Keratinocyte (primary cell): Measurements from ENCODE around the gene CDCA5. TPM values are rescaled to one million over a fixed set of nuclear protein-coding genes. Genes with fewer than 3 reads are reported as not detected.

Experiments used
- DNase-seq: peaks from one replicate; pipeline ENCODE4 v3.0.0-alpha.2; 2011; ENCODE audit warnings: low read depth, missing footprints, low spot score
- FAIRE-seq: peaks from 2 replicates; lab custom pipeline; 2011; peaks lifted over from hg19 to GRCh38; lab: Jason Lieb, UNC
- H2AFZ ChIP-seq: 2 replicates; pipeline ENCODE4 v1.6.0; 2012; ENCODE audit warnings: low read length, control low read depth, inconsistent platforms; ENCODE audit not compliant: control insufficient read depth
- H3K27ac ChIP-seq: 2 replicates; pipeline ENCODE4 v1.5.1; 2011; ENCODE audit warnings: low read length; ENCODE audit not compliant: control insufficient read depth, insufficient read depth
- H3K27me3 ChIP-seq: 3 replicates; pipeline ENCODE4 v1.6.0; 2011; ENCODE audit warnings: low read length; ENCODE audit not compliant: control insufficient read depth, insufficient read depth; ENCODE audit errors: extremely low read depth
- H3K36me3 ChIP-seq, 2 experiments: 2 replicates in 1 of 2; 3 replicates in 1 of 2; pipeline ENCODE4 v1.5.1; 2011; ENCODE audit warnings: low read length in 2 of 2, mild to moderate bottlenecking in 1 of 2; ENCODE audit not compliant: control insufficient read depth in 2 of 2, insufficient read depth in 2 of 2; ENCODE audit errors: extremely low read depth in 1 of 2
- H3K4me1 ChIP-seq: 3 replicates; pipeline ENCODE4 v1.5.1; 2011; ENCODE audit warnings: low read length; ENCODE audit not compliant: control insufficient read depth, insufficient read depth; ENCODE audit errors: extremely low read depth
- H3K4me2 ChIP-seq: 3 replicates; pipeline ENCODE4 v1.6.0; 2011; ENCODE audit warnings: low read depth, low read length; ENCODE audit not compliant: control insufficient read depth, insufficient read depth; ENCODE audit errors: extremely low read depth
- H3K4me3 ChIP-seq, 3 experiments: fragments of 200-600 bp in 1 of 3; sonication (generic) in 1 of 3; 2 replicates in 2 of 3; 3 replicates in 1 of 3; pipeline ENCODE4 v1.5.1; 2011 to 2016; ENCODE audit warnings: low read length in 3 of 3, mild to moderate bottlenecking in 3 of 3, control low read depth in 2 of 3, inconsistent platforms in 1 of 3, low read depth in 1 of 3, mixed read lengths in 1 of 3, mixed run types in 1 of 3, moderate library complexity in 1 of 3; ENCODE audit not compliant: control insufficient read depth in 2 of 3, insufficient read depth in 2 of 3; ENCODE audit errors: extremely low read depth in 1 of 3
- H3K79me2 ChIP-seq: 2 replicates; pipeline ENCODE4 v1.6.0; 2012; ENCODE audit warnings: low read length; ENCODE audit not compliant: control insufficient read depth, insufficient read depth
- H3K9ac ChIP-seq: 3 replicates; pipeline ENCODE4 v1.6.0; 2011; ENCODE audit warnings: low read length; ENCODE audit not compliant: control insufficient read depth, insufficient read depth; ENCODE audit errors: extremely low read depth
- H3K9me1 ChIP-seq: 3 replicates; pipeline ENCODE4 v1.6.0; 2011; ENCODE audit warnings: low read length; ENCODE audit not compliant: control insufficient read depth, insufficient read depth; ENCODE audit errors: extremely low read depth
- H3K9me3 ChIP-seq: 2 replicates; pipeline ENCODE4 v1.5.1; 2012; ENCODE audit warnings: low read depth, low read length; ENCODE audit not compliant: control insufficient read depth
- H4K20me1 ChIP-seq: 3 replicates; pipeline ENCODE4 v1.6.0; 2011; ENCODE audit warnings: low read length; ENCODE audit not compliant: control insufficient read depth, insufficient read depth; ENCODE audit errors: extremely low read depth
- EZH2 ChIP-seq: IDR thresholded peaks from one replicate; pipeline ENCODE4 v1.6.1; 2012; ENCODE audit warnings: inconsistent platforms, mild to moderate bottlenecking, low read length, moderate library complexity
- dilution Hi-C: fragments of 300-500 bp; cut with MboI; formaldehyde crosslinking; loops from one replicate; pipeline ENCODE4 v1.7.0; 2020; ENCODE audit warnings: low sequenced_read_pairs; ENCODE audit not compliant: extremely low pct_ligation_motif_present
- polyA plus RNA-seq, 5 experiments: library from polyadenylated mRNA; depleted of rRNA in 3 of 5; stranded (reverse) in 3 of 5; stranded (forward) in 1 of 5; unstranded in 1 of 5; fragments of >200 nt; gene quantifications; 1 replicate in 1 of 5; 2 replicates in 3 of 5; 3 replicates in 1 of 5; pipeline versions ENCODE4 v1.2.1 to v1.2.3, GENCODE V29; 2011 to 2012; ENCODE audit warnings: missing spikeins in 2 of 5, low read depth in 1 of 5, low replicate concordance in 1 of 5
- TF ChIP-seq, protein P1 (sequence below), 3 experiments: IDR thresholded peaks in 1 of 3; conservative IDR thresholded peaks in 1 of 3; optimal IDR thresholded peaks in 1 of 3; 2 replicates in 2 of 3; 3 replicates in 1 of 3; pipeline versions ENCODE3 to v1.5.1; 2011; ENCODE audit warnings: low read length in 3 of 3, mild to moderate bottlenecking in 3 of 3, moderate library complexity in 2 of 3, control low read depth in 1 of 3, inconsistent platforms in 1 of 3; ENCODE audit not compliant: insufficient read depth in 2 of 3; ENCODE audit errors: extremely low read depth in 1 of 3

Gene CDCA5
- polyA plus RNA-seq, 1 donor (not counting 4 experiments of a cell fraction or from before 2014, with no cell fraction given): 8.0 TPM

DNA sequence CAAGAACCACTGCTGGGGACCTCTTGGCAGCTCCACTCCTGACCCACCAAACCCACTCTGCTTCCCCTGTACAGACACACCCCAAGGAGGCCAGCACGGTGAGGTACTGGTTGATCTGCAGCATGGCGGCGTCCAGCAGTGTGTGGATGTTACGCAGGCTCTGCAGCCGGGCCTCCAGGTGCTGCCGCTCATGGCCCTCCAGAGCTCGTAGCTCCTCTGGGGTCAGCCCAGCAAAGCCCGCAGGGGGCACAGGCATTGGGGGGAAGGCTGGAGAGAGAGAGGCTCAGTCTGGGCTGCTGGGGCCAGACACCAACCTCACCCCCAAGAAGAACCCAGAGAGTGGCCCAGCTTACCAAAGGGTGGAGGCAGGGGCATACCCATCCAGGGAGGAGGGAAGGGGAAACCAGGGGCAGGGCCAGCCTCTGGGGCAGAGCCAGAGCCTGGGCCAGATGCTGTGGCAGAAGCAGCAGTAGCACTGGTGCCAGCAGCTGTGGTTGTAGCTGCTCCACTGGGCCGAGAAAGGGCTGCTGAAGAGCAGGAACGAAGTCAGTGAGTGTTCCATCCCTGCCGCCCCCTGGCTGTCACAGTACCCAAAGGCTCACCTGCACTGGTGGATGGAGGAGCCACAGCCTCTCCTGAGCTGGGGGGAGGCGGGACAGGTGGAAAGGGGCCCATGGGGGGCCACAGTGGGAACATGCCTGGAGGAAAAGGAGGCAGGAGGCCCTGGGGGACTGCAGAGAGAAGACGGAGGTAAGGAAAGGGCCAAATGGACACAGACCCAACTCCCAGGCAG is 46.0 kb upstream of the CDCA5 start:
- DNase-seq: no peak
- H3K4me3 ChIP-seq: no peak overlapping the region
- H4K20me1 ChIP-seq: peaks cover 8% of the 10 kb centered on the region

GRCh38 chr11:65128182-65129145 is 44.6 kb upstream of the CDCA5 start:
- H3K27ac ChIP-seq: no peak overlapping the region
- peaks cover 8% of the 10 kb centered on the region for H4K20me1 ChIP-seq
- TF ChIP-seq, protein P1, sequence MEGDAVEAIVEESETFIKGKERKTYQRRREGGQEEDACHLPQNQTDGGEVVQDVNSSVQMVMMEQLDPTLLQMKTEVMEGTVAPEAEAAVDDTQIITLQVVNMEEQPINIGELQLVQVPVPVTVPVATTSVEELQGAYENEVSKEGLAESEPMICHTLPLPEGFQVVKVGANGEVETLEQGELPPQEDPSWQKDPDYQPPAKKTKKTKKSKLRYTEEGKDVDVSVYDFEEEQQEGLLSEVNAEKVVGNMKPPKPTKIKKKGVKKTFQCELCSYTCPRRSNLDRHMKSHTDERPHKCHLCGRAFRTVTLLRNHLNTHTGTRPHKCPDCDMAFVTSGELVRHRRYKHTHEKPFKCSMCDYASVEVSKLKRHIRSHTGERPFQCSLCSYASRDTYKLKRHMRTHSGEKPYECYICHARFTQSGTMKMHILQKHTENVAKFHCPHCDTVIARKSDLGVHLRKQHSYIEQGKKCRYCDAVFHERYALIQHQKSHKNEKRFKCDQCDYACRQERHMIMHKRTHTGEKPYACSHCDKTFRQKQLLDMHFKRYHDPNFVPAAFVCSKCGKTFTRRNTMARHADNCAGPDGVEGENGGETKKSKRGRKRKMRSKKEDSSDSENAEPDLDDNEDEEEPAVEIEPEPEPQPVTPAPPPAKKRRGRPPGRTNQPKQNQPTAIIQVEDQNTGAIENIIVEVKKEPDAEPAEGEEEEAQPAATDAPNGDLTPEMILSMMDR (optimal IDR thresholded peaks at IDR 0.05 in 1 of 3, IDR thresholded peaks at IDR 0.05 in 1 of 3, conservative IDR thresholded peaks at IDR 0.05 in 1 of 3; ENCODE audit: extremely low read depth in 1 of 3, insufficient read depth in 2 of 3, low read length in 3 of 3): no peak
- no peak for TF ChIP-seq EZH2
- H2AFZ ChIP-seq: no peak overlapping the region
- no peak for DNase-seq
- no peak for FAIRE-seq
- peaks cover 11% of the 10 kb centered on the region for H3K4me1 ChIP-seq
- dilution Hi-C loops: no loop called here
- H3K36me3 ChIP-seq: peaks cover 47 to 52% of the 10 kb centered on the region in 2 experiments
- H3K27me3 ChIP-seq: no peaks in the 10 kb centered on the region
- H3K79me2 ChIP-seq: peaks cover 37% of the 10 kb centered on the region
- H3K9me1 ChIP-seq: no peaks in the 10 kb centered on the region
- no peak overlapping the region for H3K9ac ChIP-seq
- H3K4me3 ChIP-seq: no peak overlapping the region
- no peaks in the 10 kb centered on the region for H3K9me3 ChIP-seq
- H3K4me2 ChIP-seq: no peak overlapping the region

More for the DNA sequence above, 46.0 kb upstream of the CDCA5 start:
- no peak overlapping the region for H3K27ac ChIP-seq
- dilution Hi-C loops: no loop called here
- no peaks in the 10 kb centered on the region for H3K9me1 ChIP-seq
- H3K36me3 ChIP-seq: peaks cover 47 to 52% of the 10 kb centered on the region in 2 experiments
- peaks cover 36% of the 10 kb centered on the region for H3K79me2 ChIP-seq
- no peak overlapping the region for H3K4me2 ChIP-seq
- FAIRE-seq: no peak
- TF ChIP-seq, protein P1 (optimal IDR thresholded peaks at IDR 0.05 in 1 of 3, IDR thresholded peaks at IDR 0.05 in 1 of 3, conservative IDR thresholded peaks at IDR 0.05 in 1 of 3; ENCODE audit: extremely low read depth in 1 of 3, insufficient read depth in 2 of 3, low read length in 3 of 3): no peak
- no peak for TF ChIP-seq EZH2
- no peak overlapping the region for H2AFZ ChIP-seq
- peaks cover 13% of the 10 kb centered on the region for H3K4me1 ChIP-seq
- no peaks in the 10 kb centered on the region for H3K27me3 ChIP-seq
- no peak overlapping the region for H3K9ac ChIP-seq
- no peaks in the 10 kb centered on the region for H3K9me3 ChIP-seq
